ENCODE data around the gene ING5.

DNA sequence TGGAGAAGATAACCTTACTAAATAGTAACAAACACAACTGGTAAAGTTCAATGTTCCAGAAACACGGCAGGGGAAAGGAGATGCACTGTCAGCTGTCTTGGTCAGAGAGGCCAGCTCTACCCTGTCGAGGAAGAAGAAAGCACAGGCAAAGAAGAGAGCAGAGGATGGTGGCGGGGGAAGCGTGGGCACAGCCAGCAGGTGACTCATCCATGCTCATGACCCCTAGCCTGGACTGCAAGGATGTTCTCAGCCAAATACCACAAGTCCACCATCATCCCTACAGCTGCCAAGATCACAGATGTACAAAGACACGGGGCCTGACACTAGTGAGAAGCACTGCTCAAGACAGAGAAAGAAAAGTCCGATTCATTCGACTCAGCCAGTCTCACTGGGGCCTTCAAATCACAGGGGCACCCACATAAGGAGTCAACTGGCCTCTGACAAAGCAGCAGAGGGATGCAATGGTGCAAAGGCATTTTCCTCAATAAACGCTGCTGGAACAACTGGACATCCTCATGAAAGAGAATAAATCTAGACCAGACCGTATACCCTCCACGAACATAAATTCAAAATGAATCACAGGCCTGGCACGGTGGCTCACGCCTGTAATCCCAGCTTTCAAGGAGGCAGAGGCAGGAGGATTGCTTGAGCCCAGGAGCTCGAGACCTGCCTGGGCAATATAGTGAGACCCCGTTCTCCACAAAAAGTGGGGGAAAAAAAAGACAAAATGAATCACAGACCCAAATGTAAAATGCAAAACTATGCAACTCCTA, 20.8 kb upstream of the ING5 start:
- TF ChIP-seq, protein P1, sequence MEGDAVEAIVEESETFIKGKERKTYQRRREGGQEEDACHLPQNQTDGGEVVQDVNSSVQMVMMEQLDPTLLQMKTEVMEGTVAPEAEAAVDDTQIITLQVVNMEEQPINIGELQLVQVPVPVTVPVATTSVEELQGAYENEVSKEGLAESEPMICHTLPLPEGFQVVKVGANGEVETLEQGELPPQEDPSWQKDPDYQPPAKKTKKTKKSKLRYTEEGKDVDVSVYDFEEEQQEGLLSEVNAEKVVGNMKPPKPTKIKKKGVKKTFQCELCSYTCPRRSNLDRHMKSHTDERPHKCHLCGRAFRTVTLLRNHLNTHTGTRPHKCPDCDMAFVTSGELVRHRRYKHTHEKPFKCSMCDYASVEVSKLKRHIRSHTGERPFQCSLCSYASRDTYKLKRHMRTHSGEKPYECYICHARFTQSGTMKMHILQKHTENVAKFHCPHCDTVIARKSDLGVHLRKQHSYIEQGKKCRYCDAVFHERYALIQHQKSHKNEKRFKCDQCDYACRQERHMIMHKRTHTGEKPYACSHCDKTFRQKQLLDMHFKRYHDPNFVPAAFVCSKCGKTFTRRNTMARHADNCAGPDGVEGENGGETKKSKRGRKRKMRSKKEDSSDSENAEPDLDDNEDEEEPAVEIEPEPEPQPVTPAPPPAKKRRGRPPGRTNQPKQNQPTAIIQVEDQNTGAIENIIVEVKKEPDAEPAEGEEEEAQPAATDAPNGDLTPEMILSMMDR (IDR thresholded peaks at IDR 0.05; ENCODE audit: low read depth, low read length, poor library complexity, severe bottlenecking) = no peak
- TF ChIP-seq EZH2phosphoT487 (IDR thresholded peaks at IDR 0.05; ENCODE audit: borderline replicate concordance, low read length) = no peak
